Ovary (tissue), 9 donors: ENCODE data around the gene NEO1. TPM values are rescaled to one million over a fixed set of nuclear protein-coding genes. Genes with fewer than 3 reads are reported as not detected.
A peak's percentile ranks its signal among the peaks of the same experiment; 100 is the strongest.

ENCODE experiments used
- DNase-seq, 5 donors: peaks; one replicate each; pipeline ENCODE4 v3.0.0-alpha.2; 2019 to 2020
- H3K27ac ChIP-seq, 2 donors: fragments of 200-600 bp; one replicate each; pipeline versions ENCODE4 v1.5.1 to v1.8.0; 2019 to 2022
- H3K27me3 ChIP-seq: fragments of 200-600 bp; one replicate; pipeline ENCODE4 v1.8.0; 2022
- H3K36me3 ChIP-seq: fragments of 200-600 bp; sonication (generic); one replicate; pipeline ENCODE4 v1.5.1; 2019
- H3K4me1 ChIP-seq: one replicate; pipeline ENCODE4 v1.8.1; 2013; ENCODE audit warnings: mild to moderate bottlenecking, moderate library complexity; ENCODE audit not compliant: insufficient read depth
- H3K4me3 ChIP-seq: fragments of 200-600 bp; sonication (generic); one replicate; pipeline ENCODE4 v1.5.1; 2017
- H3K9me3 ChIP-seq, 2 donors: fragments of 200-600 bp in 1 of 2; sonication (generic) in 1 of 2; one replicate each; pipeline versions ENCODE4 v1.5.1 to v1.8.1; 2013 to 2019; ENCODE audit warnings: mild to moderate bottlenecking in 1 of 2, moderate library complexity in 1 of 2
- CTCF ChIP-seq, 3 donors: fragments of 450-650 bp in 2 of 3; fragments of 200-600 bp in 1 of 3; IDR thresholded peaks; one replicate each; pipeline versions ENCODE4 v1.5.1 to v1.8.0; 2016 to 2022; ENCODE audit warnings: antibody characterized with exemption in 3 of 3, mild to moderate bottlenecking in 1 of 3
- EP300 ChIP-seq: sonication (generic); formaldehyde crosslinking; IDR thresholded peaks from one replicate; pipeline ENCODE4 v1.6.1; 2017; ENCODE audit warnings: antibody characterized with exemption
- POLR2A ChIP-seq: fragments of 450-650 bp; IDR thresholded peaks from one replicate; pipeline ENCODE4 v1.6.1; 2017; ENCODE audit warnings: antibody characterized with exemption, mild to moderate bottlenecking, moderate library complexity
- WGBS, 3 donors: extraction: QIAGEN DNeasy Blood & Tissue Kit in 1 of 3; methylation state at CpG; one replicate each; pipeline versions ENCODE4 v1.1.5 to v1.1.7; 2013 to 2017; 5-methylcytosine and 5-hydroxymethylcytosine counted together
- intact Hi-C, 4 donors: fragments of 100-400 bp; cut with DNase I; formaldehyde crosslinking; loops; one replicate each; pipeline versions ENCODE4 v1.11.0 to v1.15.1; 2022 to 2023
- polyA plus RNA-seq, 2 donors: library from polyadenylated mRNA; stranded (reverse); fragments of 200-250 nt in 1 of 2; fragments of 350-450 nt in 1 of 2; fragmentation: Illumina TruSeq in 1 of 2; extraction: RNeasy Lipid Tissue Mini Kit (QIAGEN cat#74804) in 1 of 2; gene quantifications; one replicate each; pipeline ENCODE4 v1.2.3, GENCODE V29; 2013 to 2014
- total RNA-seq, 7 donors: library from RNA; depleted of rRNA in 2 of 7; stranded (reverse); fragments of >200 nt in 2 of 7; fragmentation: NEBNext Ultra II Directional in 3 of 7; extraction: Animal tissue kit (Norgen Biotek cat#: 25700) in 3 of 7; gene quantifications; one replicate each; pipeline versions ENCODE4 v1.1.0 to v1.2.4, GENCODE V29; 2016 to 2023
- donor health status: DM: no; HTN: no; CAD: no; lungs with moderate emphysema.
- donor health status: DM: no; HTN: no; CAD: no.
- donor health status: Bipolar disorder and iron deficiency.
- donor health status: DM: yes; HTN: yes; CAD: no.
- donor health status: DM: no; HTN: no; CAD: no.
- donor health status: DM: yes; HTN: yes; CAD: no.

The NEO1 gene
- total and polyA plus RNA-seq, 9 donors, result 22.8 to 54.7 (median 40.7) TPM

GRCh38 chr15:73069109-73069508, 16.8 kb downstream of the NEO1 start:
- peak in 1 of 5 donors; percentile 16 for DNase-seq
- Histone ChIP-seq H3K27me3 (no peaks in the 10 kb centered on the region), H3K9me3 (no peaks in the 10 kb centered on the region), H3K27ac (no peak overlapping the region), H3K4me1 (no peaks in the 10 kb centered on the region), H3K4me3 (no peak overlapping the region), H3K36me3 (no peaks in the 10 kb centered on the region)
- intact Hi-C loops, result no loop called here
- 85 to 89% (median 88%) methylated on average over 5 of the region's 5 CpGs for WGBS, 3 donors
- TF ChIP-seq EP300, result no peak
- no peak for TF ChIP-seq POLR2A
- TF ChIP-seq CTCF (IDR thresholded peaks at IDR 0.05), result no peak

- intact Hi-C loops, result no loop called here
- Histone ChIP-seq H3K27me3 (no peaks in the 10 kb centered on the region), H3K4me3 (no peak overlapping the region), H3K4me1 (peaks cover 2% of the 10 kb centered on the region), H3K27ac (no peak overlapping the region), H3K9me3 (no peaks in the 10 kb centered on the region), H3K36me3 (no peaks in the 10 kb centered on the region)
- DNase-seq, result no peak
- 93 to 98% (median 97%) methylated on average over 3 of the region's 3 CpGs for WGBS, 3 donors
- TF ChIP-seq POLR2A (no peak), CTCF (IDR thresholded peaks at IDR 0.05) (no peak), EP300 (no peak)
These were observed 20.6 kb downstream of the NEO1 start for GRCh38 chr15:73072894-73073293.

- Histone ChIP-seq H3K4me3 (no peak overlapping the region), H3K27ac (no peak overlapping the region), H3K4me1 (peaks cover 3% of the 10 kb centered on the region), H3K27me3 (no peaks in the 10 kb centered on the region), H3K9me3 (no peaks in the 10 kb centered on the region), H3K36me3 (no peaks in the 10 kb centered on the region)
- no peak for DNase-seq
- WGBS, 3 donors, result 54 to 67% (median 62%) methylated on average over 4 of the region's 4 CpGs
- intact Hi-C loops, result no loop called here
- TF ChIP-seq EP300 (no peak), CTCF (IDR thresholded peaks at IDR 0.05) (no peak), POLR2A (no peak)
These were observed 22.0 kb downstream of the NEO1 start for GRCh38 chr15:73074241-73074640.

GRCh38 chr15:73075160-73075859, 23.0 kb downstream of the NEO1 start:
- H3K9me3 ChIP-seq, result no peaks in the 10 kb centered on the region
- DNase-seq, result no peak
- H3K27ac ChIP-seq, result no peak overlapping the region
- H3K4me3 ChIP-seq, result no peak overlapping the region
- TF ChIP-seq EP300 (no peak), CTCF (IDR thresholded peaks at IDR 0.05) (no peak), POLR2A (no peak)
- H3K36me3 ChIP-seq, result no peaks in the 10 kb centered on the region
- intact Hi-C loops, result loop anchor here in 1 of 4 donors (5.0 kb wide), 1 partner anchor 278 kb away; no protein-coding TSS in a partner anchor
- peaks cover 3% of the 10 kb centered on the region for H3K4me1 ChIP-seq
- 44 to 52% (median 49%) methylated on average over 4 of the region's 4 CpGs for WGBS, 3 donors
- no peaks in the 10 kb centered on the region for H3K27me3 ChIP-seq
